Measurements from ENCODE around the gene ABCB7. TPM values are rescaled to one million over a fixed set of nuclear protein-coding genes. Genes with fewer than 3 reads are reported as not detected.

Gene ABCB7
- total RNA-seq, 2 experiments from 2014 or later, result 13.4 to 14.5 TPM

DNA sequence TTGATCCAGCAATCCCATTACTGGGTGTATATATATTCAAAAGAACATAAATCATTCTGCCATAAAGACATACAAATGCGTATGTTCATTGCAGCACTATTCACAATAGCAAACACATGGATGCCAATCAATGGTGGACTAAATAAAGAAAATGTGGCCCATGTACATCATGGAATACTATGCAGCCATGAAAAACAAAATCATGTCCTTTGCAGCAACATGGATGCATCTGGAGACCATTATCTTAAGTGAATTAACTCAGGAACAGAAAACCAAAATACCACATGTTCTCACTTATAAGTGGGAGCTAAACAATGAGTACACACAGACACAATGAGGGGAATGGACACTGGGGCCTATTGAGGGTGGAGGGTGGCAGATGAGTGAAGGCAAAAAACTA lies 81.6 kb downstream of the ABCB7 start:
- Histone ChIP-seq H3K36me3 (ENCODE audit: insufficient read depth, low read length) (peaks cover 20% of the 10 kb centered on the region), H3K27me3 (ENCODE audit: control insufficient read depth in 1 of 2, insufficient read depth in 2 of 2, low read length in 2 of 2) (no peaks in the 10 kb centered on the region), H3K4me3 (ENCODE audit: low read length) (no peak overlapping the region), H3K27ac (ENCODE audit: low read depth in 1 of 2, low read length in 2 of 2) (no peak overlapping the region), H3K4me1 (ENCODE audit: insufficient read depth, low read length) (no peaks in the 10 kb centered on the region), H3K9me3 (ENCODE audit: control insufficient read depth in 1 of 2, insufficient read depth in 1 of 2, low read length in 2 of 2) (no peaks in the 10 kb centered on the region)
- H3K9me3 Mint-ChIP-seq, result no peaks in the 10 kb centered on the region
- no peaks in the 10 kb centered on the region for H3K27me3 Mint-ChIP-seq
- TF ChIP-seq, protein P1, sequence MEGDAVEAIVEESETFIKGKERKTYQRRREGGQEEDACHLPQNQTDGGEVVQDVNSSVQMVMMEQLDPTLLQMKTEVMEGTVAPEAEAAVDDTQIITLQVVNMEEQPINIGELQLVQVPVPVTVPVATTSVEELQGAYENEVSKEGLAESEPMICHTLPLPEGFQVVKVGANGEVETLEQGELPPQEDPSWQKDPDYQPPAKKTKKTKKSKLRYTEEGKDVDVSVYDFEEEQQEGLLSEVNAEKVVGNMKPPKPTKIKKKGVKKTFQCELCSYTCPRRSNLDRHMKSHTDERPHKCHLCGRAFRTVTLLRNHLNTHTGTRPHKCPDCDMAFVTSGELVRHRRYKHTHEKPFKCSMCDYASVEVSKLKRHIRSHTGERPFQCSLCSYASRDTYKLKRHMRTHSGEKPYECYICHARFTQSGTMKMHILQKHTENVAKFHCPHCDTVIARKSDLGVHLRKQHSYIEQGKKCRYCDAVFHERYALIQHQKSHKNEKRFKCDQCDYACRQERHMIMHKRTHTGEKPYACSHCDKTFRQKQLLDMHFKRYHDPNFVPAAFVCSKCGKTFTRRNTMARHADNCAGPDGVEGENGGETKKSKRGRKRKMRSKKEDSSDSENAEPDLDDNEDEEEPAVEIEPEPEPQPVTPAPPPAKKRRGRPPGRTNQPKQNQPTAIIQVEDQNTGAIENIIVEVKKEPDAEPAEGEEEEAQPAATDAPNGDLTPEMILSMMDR (IDR thresholded peaks at IDR 0.05), result no peak
- peaks cover 48% of the 10 kb centered on the region for H3K36me3 Mint-ChIP-seq (ENCODE audit: low read depth)
- ATAC-seq (ENCODE audit: poor library complexity) (no peak), DNase-seq (no peak)
- intact Hi-C loops (cut with DNase I, micrococcal nuclease), result no loop called here
- H3K4me1 Mint-ChIP-seq (ENCODE audit: low read depth), result no peaks in the 10 kb centered on the region
- ChIA-PET CTCF (interaction anchor here (1.0 kb wide), 1 partner anchor 24 kb away, joined by 3 read pairs; no protein-coding TSS in a partner anchor), POLR2A (no interaction called here)
- H3K27ac Mint-ChIP-seq, result no peak overlapping the region
- H3K4me3 Mint-ChIP-seq, result no peak overlapping the region

DNA sequence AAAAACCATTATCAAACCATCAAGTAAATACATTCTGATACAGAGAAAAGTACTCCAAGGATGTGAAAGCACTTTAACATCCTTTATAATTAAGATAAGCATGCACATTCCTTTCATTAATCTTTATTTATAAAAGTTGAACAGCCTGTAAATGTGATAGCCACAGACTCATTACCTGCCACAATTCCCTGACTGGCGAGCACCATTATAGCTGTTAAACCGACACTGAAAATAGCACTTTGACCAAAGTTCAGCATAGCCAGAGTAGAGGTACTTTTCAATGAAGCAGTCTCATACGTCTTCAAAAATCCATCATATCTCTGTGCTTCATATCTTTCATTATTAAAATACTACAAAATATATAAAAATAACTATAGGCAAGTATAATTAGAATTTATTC lies 84.7 kb downstream of the ABCB7 start:
- no peak overlapping the region for H3K4me3 ChIP-seq (ENCODE audit: low read length)
- H3K27me3 ChIP-seq (ENCODE audit: control insufficient read depth in 1 of 2, insufficient read depth in 2 of 2, low read length in 2 of 2), result no peaks in the 10 kb centered on the region
- no peak for DNase-seq
- H3K27ac ChIP-seq (ENCODE audit: low read depth in 1 of 2, low read length in 2 of 2), result no peak overlapping the region
- ChIA-PET POLR2A (no interaction called here), CTCF (no interaction called here)
- H3K4me3 Mint-ChIP-seq, result no peak overlapping the region
- peaks cover 59% of the 10 kb centered on the region for H3K36me3 Mint-ChIP-seq (ENCODE audit: low read depth)
- TF ChIP-seq, protein P1 (IDR thresholded peaks at IDR 0.05), result no peak
- H3K27me3 Mint-ChIP-seq, result no peaks in the 10 kb centered on the region
- peaks cover 26% of the 10 kb centered on the region for H3K36me3 ChIP-seq (ENCODE audit: insufficient read depth, low read length)
- no peaks in the 10 kb centered on the region for H3K9me3 ChIP-seq (ENCODE audit: control insufficient read depth in 1 of 2, insufficient read depth in 1 of 2, low read length in 2 of 2)
- intact Hi-C loops (cut with DNase I, micrococcal nuclease), result no loop called here
- no peak for ATAC-seq (ENCODE audit: poor library complexity)
- H3K9me3 Mint-ChIP-seq, result no peaks in the 10 kb centered on the region
- no peak overlapping the region for H3K27ac Mint-ChIP-seq
- no peaks in the 10 kb centered on the region for H3K4me1 Mint-ChIP-seq (ENCODE audit: low read depth)
- no peaks in the 10 kb centered on the region for H3K4me1 ChIP-seq (ENCODE audit: insufficient read depth, low read length)

DNA sequence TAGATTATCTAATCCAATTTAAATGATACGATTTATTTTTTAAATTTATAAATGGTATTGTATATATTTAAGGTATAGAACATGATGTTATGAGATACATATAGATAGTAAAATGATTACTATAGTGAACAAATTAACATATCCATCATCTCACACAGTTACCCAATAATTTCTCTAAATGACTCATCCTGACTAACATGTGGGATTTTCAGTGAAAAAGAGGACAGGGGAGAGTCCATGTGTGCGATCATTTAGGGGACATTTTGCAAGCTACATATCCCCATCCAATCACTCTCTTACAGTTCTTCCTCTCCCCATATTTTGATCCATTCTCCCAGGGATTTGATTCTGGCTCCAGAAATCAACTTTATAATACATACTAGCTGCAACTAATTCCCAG lies 88.2 kb downstream of the ABCB7 start:
- H3K4me1 Mint-ChIP-seq (ENCODE audit: low read depth), result no peaks in the 10 kb centered on the region
- intact Hi-C loops (cut with DNase I, micrococcal nuclease), result no loop called here
- peaks cover 13% of the 10 kb centered on the region for H3K36me3 ChIP-seq (ENCODE audit: insufficient read depth, low read length)
- ChIA-PET CTCF (no interaction called here), POLR2A (no interaction called here)
- H3K4me3 ChIP-seq (ENCODE audit: low read length), result no peak overlapping the region
- H3K9me3 ChIP-seq (ENCODE audit: control insufficient read depth in 1 of 2, insufficient read depth in 1 of 2, low read length in 2 of 2), result no peaks in the 10 kb centered on the region
- no peaks in the 10 kb centered on the region for H3K9me3 Mint-ChIP-seq
- H3K27ac Mint-ChIP-seq, result no peak overlapping the region
- no peak overlapping the region for H3K27ac ChIP-seq (ENCODE audit: low read depth in 1 of 2, low read length in 2 of 2)
- no peaks in the 10 kb centered on the region for H3K27me3 ChIP-seq (ENCODE audit: control insufficient read depth in 1 of 2, insufficient read depth in 2 of 2, low read length in 2 of 2)
- TF ChIP-seq, protein P1 (IDR thresholded peaks at IDR 0.05), result no peak
- H3K36me3 Mint-ChIP-seq (ENCODE audit: low read depth), result peaks cover 50% of the 10 kb centered on the region
- DNase-seq (no peak), ATAC-seq (ENCODE audit: poor library complexity) (no peak)
- no peaks in the 10 kb centered on the region for H3K4me1 ChIP-seq (ENCODE audit: insufficient read depth, low read length)
- no peak overlapping the region for H3K4me3 Mint-ChIP-seq
- no peaks in the 10 kb centered on the region for H3K27me3 Mint-ChIP-seq

Measured in CD4-positive, alpha-beta T cell (primary cell).